ENCODE data around the gene CMTM5. TPM values are rescaled to one million over a fixed set of nuclear protein-coding genes. Genes with fewer than 3 reads are reported as not detected.
"Not testable (repeated sequence)": the region's sequence is repeated elsewhere in the genome, so short reads cannot be mapped to it uniquely, and the experiment has no call there.

The CMTM5 gene
- total RNA-seq, 2 experiments from 2014 or later, result not detected

DNA sequence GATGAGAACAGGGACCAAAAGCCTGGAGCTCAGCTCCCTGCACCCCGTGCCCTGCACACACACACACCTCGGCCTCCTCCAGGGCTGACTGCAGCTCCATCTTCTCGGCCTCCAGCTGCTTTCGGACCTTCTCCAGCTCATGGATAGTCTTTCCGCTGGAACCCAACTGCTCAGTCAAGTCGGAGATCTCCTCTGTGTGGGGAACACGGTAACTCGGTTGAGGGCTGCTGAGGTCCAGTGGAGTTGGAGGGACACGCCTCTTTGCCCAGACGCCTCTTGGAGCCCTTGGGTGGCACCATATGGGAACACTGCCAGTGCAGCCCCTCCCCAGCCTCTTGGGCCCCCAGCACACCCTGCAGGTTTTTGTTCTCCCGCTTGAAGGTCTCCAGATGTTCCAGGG lies 40.0 kb downstream of the CMTM5 start:
- CTCF ChIA-PET (ENCODE audit: unreplicated experiment), result no interaction called here
- BruUV-seq (replicated peaks), result no TSS peak
- Histone ChIP-seq H3K4me3 (ENCODE audit: low read depth, low read length, poor library complexity, severe bottlenecking) (no peak overlapping the region), H3K9me3 (ENCODE audit: low read length) (no peaks in the 10 kb centered on the region), H3K36me3 (ENCODE audit: insufficient read depth, low read length) (no peaks in the 10 kb centered on the region), H3K4me2 (ENCODE audit: low read length) (no peak overlapping the region), H3K9me2 (ENCODE audit: insufficient read depth, low read length) (no peaks in the 10 kb centered on the region), H4K20me1 (ENCODE audit: insufficient read depth, low read length) (no peaks in the 10 kb centered on the region), H3K79me2 (ENCODE audit: insufficient read depth, low read depth, low read length) (no peaks in the 10 kb centered on the region), H3K4me1 (ENCODE audit: insufficient read depth, low read length, poor library complexity, severe bottlenecking) (no peaks in the 10 kb centered on the region), H2AFZ (ENCODE audit: low read length) (no peak overlapping the region), H3K27ac (ENCODE audit: low read depth, low read length, poor library complexity, severe bottlenecking) (no peak overlapping the region)
- no peak for DNase-seq (ENCODE audit: low spot score)
- no peak for TF ChIP-seq EZH2phosphoT487 (IDR thresholded peaks at IDR 0.05; ENCODE audit: borderline replicate concordance, low read depth, low read length)
- TF ChIP-seq, protein P1, sequence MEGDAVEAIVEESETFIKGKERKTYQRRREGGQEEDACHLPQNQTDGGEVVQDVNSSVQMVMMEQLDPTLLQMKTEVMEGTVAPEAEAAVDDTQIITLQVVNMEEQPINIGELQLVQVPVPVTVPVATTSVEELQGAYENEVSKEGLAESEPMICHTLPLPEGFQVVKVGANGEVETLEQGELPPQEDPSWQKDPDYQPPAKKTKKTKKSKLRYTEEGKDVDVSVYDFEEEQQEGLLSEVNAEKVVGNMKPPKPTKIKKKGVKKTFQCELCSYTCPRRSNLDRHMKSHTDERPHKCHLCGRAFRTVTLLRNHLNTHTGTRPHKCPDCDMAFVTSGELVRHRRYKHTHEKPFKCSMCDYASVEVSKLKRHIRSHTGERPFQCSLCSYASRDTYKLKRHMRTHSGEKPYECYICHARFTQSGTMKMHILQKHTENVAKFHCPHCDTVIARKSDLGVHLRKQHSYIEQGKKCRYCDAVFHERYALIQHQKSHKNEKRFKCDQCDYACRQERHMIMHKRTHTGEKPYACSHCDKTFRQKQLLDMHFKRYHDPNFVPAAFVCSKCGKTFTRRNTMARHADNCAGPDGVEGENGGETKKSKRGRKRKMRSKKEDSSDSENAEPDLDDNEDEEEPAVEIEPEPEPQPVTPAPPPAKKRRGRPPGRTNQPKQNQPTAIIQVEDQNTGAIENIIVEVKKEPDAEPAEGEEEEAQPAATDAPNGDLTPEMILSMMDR (conservative IDR thresholded peaks at IDR 0.05; ENCODE audit: low read length), result no peak
- POLR2A ChIA-PET, result no interaction called here
- intact Hi-C loops (cut with micrococcal nuclease; ENCODE audit: unreplicated experiment), result no loop called here

DNA sequence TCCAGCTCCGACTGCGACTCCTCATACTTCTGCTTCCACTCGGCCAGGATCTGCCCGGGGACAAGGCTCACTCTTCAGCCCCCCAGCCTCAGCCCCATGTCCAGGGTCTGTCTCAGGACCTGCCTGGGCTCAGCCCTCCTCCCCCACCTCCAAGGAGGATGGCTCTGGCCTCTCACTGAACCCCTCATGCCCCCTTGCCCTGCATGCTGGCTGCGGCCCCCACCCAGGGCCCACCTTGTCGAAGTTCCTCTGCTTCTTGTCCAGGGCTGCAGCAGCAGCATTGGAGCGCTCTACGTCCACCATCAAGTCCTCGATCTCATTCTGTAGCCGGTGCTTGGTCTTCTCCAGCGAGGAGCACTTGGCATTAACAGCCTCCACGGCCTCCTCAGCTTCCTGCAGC lies 40.4 kb downstream of the CMTM5 start:
- H3K79me2 ChIP-seq (ENCODE audit: insufficient read depth, low read depth, low read length); H3K9me2 ChIP-seq (ENCODE audit: insufficient read depth, low read length); H3K9me3 ChIP-seq (ENCODE audit: low read length); BruUV-seq (replicated peaks); POLR2A ChIA-PET; H4K20me1 ChIP-seq (ENCODE audit: insufficient read depth, low read length); H3K36me3 ChIP-seq (ENCODE audit: insufficient read depth, low read length); H3K4me3 ChIP-seq (ENCODE audit: low read depth, low read length, poor library complexity, severe bottlenecking); DNase-seq (ENCODE audit: low spot score); H2AFZ ChIP-seq (ENCODE audit: low read length); H3K27ac ChIP-seq (ENCODE audit: low read depth, low read length, poor library complexity, severe bottlenecking); intact Hi-C loops (cut with micrococcal nuclease; ENCODE audit: unreplicated experiment); CTCF ChIA-PET (ENCODE audit: unreplicated experiment); H3K4me1 ChIP-seq (ENCODE audit: insufficient read depth, low read length, poor library complexity, severe bottlenecking); H3K4me2 ChIP-seq (ENCODE audit: low read length): not testable (repeated sequence)

DNA sequence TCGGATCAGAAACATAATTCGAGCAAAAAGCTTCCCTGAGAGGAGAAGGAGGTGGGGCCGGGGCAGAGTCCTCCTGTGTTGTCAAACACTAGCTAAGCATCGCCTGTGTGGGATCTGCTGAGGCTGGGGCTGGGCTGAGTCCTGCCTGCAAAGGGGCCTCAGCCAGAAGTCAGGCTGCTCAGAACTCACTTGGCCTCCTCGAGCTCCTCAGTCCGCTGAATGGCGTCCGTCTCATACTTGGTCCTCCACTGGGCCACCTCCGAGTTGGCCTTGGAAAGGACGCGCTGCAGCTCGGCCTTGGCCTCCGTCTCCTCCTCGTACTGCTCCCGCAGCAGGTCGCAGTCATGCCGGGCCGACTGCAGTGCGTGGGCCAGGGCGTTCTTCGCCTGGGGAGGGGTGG lies 41.2 kb downstream of the CMTM5 start:
- intact Hi-C loops (cut with micrococcal nuclease; ENCODE audit: unreplicated experiment), result no loop called here
- Histone ChIP-seq H3K4me2 (ENCODE audit: low read length) (no peak overlapping the region), H2AFZ (ENCODE audit: low read length) (no peak overlapping the region), H3K36me3 (ENCODE audit: insufficient read depth, low read length) (no peaks in the 10 kb centered on the region), H3K9me3 (ENCODE audit: low read length) (no peaks in the 10 kb centered on the region), H3K79me2 (ENCODE audit: insufficient read depth, low read depth, low read length) (no peaks in the 10 kb centered on the region), H4K20me1 (ENCODE audit: insufficient read depth, low read length) (no peaks in the 10 kb centered on the region), H3K27ac (ENCODE audit: low read depth, low read length, poor library complexity, severe bottlenecking) (no peak overlapping the region), H3K4me1 (ENCODE audit: insufficient read depth, low read length, poor library complexity, severe bottlenecking) (no peaks in the 10 kb centered on the region), H3K4me3 (ENCODE audit: low read depth, low read length, poor library complexity, severe bottlenecking) (no peak overlapping the region), H3K9me2 (ENCODE audit: insufficient read depth, low read length) (no peaks in the 10 kb centered on the region)
- POLR2A ChIA-PET, result no interaction called here
- no peak for DNase-seq (ENCODE audit: low spot score)
- TF ChIP-seq EZH2phosphoT487 (IDR thresholded peaks at IDR 0.05; ENCODE audit: borderline replicate concordance, low read depth, low read length), result no peak
- TF ChIP-seq, protein P1 (conservative IDR thresholded peaks at IDR 0.05; ENCODE audit: low read length), result no peak
- BruUV-seq (replicated peaks), result no TSS peak
- CTCF ChIA-PET (ENCODE audit: unreplicated experiment), result no interaction called here

DNA sequence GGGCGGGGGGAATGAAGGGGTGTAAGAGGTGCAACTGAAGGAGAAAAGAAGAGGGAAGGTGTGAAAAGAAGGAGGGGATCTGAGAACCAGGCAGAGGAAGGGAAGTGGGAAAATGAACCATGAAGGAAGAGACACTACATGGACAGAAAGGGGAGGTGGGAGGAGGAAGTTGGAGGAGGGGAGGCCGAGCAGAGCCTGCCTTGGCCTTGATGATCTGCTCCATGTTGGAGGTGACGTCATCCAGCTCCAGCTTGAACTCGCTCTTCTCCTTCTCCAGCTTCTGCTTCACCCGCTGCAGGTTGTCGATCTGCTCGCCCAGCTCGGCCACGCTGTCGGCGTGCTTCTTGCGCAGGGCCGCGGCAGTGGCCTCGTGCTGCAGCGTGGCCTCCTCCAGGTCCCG lies 42.8 kb downstream of the CMTM5 start:
- H3K9me2 ChIP-seq (ENCODE audit: insufficient read depth, low read length); H3K27ac ChIP-seq (ENCODE audit: low read depth, low read length, poor library complexity, severe bottlenecking); H2AFZ ChIP-seq (ENCODE audit: low read length); POLR2A ChIA-PET; intact Hi-C loops (cut with micrococcal nuclease; ENCODE audit: unreplicated experiment); H3K4me1 ChIP-seq (ENCODE audit: insufficient read depth, low read length, poor library complexity, severe bottlenecking); DNase-seq (ENCODE audit: low spot score); CTCF ChIA-PET (ENCODE audit: unreplicated experiment); BruUV-seq (replicated peaks); H3K4me2 ChIP-seq (ENCODE audit: low read length); H3K36me3 ChIP-seq (ENCODE audit: insufficient read depth, low read length); H3K4me3 ChIP-seq (ENCODE audit: low read depth, low read length, poor library complexity, severe bottlenecking); H4K20me1 ChIP-seq (ENCODE audit: insufficient read depth, low read length); H3K79me2 ChIP-seq (ENCODE audit: insufficient read depth, low read depth, low read length); H3K9me3 ChIP-seq (ENCODE audit: low read length): not testable (repeated sequence)

Data from OCI-LY7 (cell line).